HG02623 (cell line): ENCODE results near the gene IFNGR1.
"Not testable (repeated sequence)": the region's sequence is repeated elsewhere in the genome, so short reads cannot be mapped to it uniquely, and the experiment has no call there.

Experiments
- ATAC-seq: cut with Tn5 transposase; IDR thresholded peaks from one replicate; pipeline ENCODE4 v1.9.1; 2021; ENCODE audit warnings: moderate library complexity; ENCODE audit not compliant: unreplicated experiment

The IFNGR1 gene

DNA sequence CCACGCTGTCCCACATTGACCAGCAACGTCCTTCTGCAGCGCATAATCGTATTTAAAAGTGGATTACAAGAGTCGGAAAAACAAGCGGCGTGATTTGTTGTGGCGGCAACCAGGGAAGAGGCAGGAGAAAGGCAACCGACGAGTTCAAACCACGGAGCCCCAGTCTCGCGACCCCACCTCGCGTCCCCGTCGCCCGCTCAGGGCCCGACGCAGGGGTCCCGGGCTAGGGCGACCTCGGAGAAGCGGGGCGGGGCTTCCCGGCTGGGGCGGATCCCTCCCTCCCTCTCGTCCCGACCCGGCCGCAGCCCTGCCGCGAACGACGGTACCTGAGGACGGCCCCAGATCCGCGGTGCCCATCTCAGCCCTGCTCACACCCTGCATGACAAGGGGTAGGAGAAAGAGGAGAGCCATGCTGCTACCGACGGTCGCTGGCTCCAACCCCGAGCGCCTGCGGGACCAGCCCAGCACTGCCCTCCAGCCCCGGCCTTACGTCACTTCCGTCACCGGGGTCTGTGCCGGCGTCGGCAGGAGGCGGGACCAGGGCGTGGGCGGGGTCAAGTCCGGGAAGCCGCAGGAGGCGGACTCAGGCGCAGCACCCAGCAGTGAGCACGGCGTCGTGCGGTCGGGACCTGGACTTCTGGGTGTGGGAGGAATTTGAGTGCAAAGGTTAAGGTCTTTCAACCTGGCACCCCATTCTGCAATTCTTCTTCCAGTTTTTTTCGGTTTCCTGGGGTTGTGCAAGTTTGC lies at the start of gene IFNGR1:
TSS of gene IFNGR1 (minus strand) at position 469 of the 747 bp plus-strand sequence. CDS start at position 411, 58 bp downstream.
- peak; percentile 87 for ATAC-seq

DNA sequence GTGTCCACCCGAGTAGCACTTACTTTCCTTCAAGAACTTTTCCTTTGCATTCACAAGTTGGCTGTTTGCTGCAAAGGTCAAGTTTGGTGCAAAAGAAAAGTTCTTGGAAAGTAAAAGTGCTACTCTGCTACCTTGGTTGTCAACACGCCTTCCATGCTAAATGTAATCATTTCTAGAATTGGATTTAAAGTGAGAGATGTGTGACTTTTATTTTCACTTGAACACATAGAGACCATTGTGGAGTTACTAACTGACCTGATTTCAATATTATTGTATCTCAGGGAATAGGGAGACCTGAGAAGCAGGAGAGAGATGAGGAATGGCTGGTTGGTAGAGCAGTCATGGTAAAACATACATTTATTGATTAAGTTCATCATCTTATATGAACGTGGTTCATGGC lies 49.7 kb upstream of the IFNGR1 start:
- ATAC-seq: no peak

DNA sequence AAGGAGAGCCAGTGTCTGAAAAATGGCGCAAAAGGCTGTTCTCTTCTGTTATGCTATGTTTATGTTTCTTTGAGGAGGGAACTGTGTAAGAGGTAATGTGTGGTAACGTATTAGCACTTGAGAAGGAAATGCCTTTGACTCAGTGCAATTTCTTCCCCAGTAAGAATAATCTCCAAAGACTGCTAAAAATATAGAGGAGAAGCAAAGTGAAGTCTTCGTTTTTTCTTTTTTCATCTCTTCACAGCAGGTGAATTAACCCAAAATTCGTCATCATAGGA lies 47.1 kb upstream of the IFNGR1 start:
- ATAC-seq: no peak

DNA sequence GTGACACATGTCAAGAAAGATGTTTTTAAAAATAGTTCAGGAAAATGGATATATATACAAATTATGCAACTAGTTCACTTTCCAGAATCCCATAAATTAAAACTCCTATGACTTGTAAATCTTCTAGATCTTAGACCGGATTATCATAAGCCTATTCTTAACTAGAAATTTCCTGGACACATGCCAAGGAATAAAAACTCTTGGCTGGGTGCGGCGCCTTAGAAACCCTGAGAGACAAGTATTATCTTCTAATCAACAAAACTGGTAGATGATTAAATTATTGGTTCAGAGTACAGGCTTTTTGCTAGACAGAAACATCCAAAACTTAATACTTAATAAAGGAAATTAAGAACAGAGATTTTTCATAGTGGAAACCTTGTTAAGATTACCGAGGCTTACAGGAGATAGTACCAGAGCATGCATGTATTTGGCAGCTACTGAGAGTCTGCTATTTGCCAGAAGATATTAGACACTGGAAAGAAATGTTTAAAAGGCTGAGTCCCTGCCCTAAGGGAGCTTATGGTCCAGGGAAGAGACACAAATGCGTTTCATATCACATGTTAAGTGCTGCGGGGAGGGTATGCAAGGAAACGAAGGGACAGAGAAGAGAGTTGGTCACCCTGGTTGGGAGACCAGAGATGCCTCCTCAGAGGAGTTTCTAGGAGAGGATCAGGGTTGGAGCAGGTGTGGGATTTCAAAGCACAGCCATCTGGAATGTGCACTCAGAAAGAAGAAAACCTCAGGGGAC lies 46.5 kb upstream of the IFNGR1 start:
- ATAC-seq: no peak

DNA sequence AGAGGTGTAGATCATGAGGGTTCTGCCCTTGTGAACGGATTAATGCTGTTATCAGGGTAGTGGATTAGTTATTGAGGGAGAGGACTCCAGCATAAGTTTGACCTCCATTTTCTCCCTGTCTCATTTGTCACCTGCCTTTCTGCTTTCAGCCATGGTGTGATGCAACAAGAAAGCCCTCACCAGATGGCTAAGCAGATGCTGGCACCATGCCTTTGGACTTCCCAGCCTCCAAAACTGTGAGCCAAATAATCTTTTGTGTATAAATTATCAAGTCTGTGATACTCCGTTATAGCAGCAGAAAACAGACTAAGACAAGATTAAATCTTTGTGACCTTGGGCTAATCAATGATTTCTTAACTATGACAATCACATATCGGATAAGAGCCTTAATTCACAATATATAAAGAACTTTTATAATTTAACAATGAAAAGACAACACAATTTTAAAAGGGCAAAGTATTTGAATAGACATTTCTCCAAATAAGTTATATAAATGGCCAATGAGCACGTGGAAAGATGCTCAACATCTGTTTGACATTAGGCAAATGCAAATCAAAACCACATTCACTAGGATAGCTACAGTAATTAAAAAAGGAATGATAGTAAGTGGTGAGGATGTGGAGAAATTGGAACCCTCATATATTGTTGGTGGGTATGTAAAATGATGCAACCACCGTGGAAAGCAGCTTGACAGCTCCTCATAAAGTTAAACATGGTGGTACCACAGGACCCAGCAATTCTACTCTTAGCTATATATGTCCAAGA lies 45.3 kb upstream of the IFNGR1 start:
- no peak for ATAC-seq

DNA sequence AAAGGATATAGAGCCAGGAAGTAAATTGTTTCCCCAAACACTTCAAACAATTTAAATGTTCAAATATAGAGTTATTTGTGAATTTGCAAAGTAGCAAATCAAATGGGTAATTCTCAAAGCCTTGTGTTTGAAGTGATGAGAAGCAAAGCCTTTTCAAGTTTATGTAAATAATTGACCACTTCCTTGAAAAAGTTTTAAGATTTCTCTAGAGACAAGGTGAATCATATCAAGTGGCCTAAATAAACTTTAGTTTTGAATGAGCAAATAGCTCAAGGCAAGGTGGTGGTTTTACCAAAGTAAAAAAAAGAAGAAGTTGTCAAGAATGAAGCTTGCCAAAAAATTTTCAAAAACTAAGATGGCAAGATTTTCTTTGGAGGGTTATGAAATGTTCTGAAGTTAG lies 42.6 kb upstream of the IFNGR1 start:
- ATAC-seq: no peak

DNA sequence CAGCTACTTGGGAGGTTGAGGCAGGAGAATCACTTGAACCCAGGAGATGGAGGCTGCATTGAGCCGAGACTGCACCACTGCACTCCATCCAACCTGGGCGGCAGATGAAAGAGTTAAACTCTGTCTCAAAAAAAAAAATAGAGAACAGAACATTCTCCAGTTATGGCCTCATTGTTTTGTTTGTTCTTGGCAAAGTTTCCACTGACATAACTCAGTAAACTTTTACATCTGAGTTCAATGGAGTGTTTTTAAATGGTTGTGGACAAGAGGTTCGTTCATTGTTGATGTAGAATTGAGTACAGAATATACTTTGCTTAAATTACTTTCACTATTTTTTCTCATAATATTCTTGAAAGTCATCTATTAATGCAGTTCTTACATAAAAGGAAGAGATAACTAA lies 42.2 kb upstream of the IFNGR1 start:
- ATAC-seq: no peak

DNA sequence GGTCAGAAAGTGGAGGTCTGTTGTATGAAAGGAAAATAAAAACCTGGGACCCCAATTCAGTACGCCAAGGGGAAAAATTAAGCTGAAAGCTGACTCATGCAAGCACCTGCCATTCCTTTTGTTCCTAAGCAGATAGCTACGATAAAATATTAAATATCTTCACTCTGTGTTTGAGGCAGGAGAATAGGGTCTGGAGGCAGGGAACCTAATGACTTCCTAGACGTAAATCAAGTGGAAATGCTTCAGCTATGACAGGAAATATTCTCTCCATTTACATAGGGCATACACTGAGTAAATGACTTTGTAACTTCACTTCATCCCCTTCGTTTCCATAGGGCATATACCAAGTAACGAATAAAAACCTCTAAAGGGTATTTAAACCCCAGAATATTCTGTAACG lies 41.0 kb upstream of the IFNGR1 start:
- no peak for ATAC-seq

DNA sequence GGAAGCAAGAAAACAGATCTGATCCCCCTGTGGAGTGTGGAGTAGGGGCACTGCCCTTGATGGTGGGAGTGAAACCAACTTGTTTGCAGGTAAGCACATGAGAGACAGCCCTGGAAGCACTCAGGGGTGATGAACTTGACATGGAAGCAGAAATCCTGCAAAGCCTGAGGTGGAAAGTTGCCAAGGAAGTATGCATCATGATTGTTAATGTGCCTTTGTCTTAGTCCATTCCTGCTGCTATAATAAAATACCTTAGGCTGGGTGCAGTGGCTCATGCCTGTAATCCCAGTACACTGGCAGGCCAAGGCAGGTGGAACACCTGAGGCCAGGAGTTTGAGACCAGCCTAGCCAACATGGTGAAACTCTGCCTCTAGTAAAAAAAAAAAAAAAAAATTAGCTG lies 40.2 kb upstream of the IFNGR1 start:
- no peak for ATAC-seq

DNA sequence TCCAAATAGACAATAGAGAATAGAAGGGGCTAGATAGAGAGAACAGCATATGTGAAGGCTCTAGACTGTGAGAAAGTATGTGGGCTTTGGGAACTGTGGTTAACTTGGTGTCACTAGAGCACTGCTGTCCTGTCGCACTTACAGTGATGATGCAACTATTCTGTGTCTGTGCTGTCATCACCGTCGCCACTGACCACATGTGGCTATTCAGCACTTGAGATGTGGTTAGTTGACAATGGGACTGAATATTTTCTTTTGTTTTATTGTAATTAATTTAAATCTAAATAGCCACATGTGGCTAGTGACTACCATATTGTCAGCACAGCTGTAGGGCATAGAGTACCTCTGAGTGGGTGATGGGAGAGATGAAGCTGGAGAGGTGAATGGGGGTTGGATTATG lies 39.0 kb upstream of the IFNGR1 start:
- ATAC-seq: no peak

DNA sequence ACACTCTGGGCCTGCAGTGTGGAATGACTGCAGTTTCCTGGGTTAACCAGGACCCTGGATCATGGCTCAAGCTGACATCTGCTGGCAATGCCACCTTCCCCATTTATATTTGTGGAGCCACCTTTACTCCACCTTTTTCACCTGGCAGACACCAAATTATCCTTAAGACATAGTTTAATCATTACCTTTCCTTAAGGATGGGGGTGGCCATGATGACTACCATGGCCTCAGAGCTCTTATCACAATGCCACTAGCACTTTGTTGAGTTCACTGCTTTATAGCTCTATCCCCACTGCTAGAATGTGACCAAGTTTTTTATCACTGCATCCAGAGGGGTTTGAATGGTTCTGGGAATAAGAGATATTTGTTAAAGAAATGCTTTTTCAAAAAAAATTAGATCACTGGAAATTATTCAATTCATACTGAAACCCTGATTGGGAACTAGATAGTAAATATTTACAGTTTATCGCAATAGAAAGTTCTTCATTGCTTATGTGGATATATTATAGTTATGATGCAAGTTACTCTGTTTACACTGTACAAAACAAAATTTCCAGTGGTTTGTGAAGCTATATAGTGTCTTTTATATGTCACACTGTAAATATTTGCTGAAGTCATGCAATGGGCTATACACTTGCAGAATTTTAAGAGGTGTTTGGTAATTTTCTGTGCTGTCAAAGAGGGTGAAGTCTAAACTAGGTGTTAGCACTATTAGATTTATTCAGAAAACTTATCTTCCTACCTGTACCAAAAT lies 37.3 kb upstream of the IFNGR1 start:
- no peak for ATAC-seq

DNA sequence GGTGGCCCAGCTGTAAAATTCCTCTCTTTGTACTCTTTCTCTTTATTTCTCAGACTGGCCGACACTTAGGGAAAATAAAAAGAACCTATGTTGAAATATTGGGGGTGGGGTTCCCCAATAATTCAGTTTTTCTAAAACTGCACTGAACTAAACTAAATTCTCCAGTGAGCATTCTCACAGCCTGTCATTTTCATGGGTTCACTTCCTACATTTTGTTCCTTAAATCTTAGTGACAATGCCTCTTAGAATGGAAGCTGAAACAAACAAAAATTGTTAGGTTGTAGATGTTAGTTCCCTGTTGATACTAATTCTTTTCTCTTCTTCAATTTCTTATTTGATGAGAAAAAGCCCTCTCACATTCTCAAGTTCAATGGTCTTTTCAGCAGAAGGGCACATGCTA lies 35.8 kb upstream of the IFNGR1 start:
- ATAC-seq: no peak

DNA sequence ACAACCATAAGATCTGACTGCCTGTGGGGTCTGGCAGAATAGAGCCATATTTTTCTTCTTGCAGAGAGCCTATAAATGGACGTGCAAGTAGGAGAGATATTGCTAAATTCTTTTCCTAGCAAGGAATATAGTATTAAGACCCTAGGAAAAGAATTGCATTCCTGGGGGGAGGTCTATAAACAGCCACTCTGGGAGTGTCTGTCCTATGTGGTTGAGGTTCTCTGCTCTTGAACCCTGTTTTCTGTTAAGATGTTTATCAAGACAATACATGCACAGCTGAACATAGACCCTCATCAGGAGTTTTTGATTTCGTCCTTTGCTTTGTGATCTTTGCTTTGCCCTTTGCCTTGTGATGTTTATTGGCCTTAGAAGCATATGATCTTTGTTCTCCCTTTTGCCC lies 35.2 kb upstream of the IFNGR1 start:
- ATAC-seq: not testable (repeated sequence)

DNA sequence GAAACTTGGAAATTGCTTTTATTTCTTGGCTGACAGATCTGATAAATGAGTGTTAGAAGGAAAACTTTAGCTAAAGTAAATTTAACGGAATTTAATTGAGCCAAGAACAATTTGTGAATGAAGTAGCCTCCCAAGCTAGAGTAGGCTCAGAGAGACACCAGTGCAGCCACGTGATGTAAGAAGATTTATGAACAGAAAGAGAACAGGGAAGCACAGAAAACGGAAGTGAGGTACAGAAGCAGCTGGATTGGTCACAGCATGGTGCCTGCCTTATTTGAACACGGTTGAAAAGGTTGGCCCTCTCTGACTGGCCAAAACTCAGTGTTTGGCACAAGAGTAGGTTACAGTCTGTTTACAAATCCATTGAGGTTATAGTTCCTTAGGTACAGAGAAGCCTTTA lies 29.5 kb upstream of the IFNGR1 start:
- peak; percentile 57 for ATAC-seq

DNA sequence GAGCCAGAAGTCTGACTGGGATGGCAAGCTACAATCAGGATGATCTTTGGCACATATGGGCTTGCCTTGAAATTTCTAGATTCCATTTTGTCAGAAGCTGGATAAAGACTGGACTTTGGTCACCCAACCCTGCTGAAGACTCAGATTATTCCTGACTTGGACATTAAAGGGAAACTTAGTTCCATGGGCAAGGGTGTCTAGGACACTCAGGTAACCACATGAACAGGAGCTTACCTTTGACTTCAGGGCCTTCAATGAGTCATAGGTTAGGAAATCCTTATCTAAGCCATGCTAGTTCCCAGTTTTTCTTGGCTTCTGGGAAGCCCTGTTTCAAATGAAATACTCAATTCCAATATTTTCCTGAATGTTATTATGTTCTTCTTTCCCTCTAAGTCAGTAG lies 28.5 kb upstream of the IFNGR1 start:
- no peak for ATAC-seq

DNA sequence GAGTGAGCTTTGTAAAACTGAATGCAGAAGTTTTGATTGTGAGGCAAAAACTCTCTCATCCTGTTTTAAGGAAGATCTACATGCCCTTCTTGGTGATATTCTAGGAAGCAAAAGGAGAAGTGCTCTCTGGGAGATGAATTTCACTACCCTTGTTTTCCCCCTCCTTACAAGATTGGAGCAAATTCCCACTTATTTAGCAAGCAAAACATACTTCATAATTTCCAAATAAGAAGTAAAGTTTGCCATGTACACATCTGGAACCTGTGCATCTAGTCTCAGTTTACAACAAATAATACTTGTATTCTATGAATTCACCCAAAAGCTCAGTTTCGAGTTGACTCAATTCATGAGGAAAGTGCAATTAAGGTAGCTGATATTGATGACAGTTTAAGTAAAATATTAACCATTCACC lies 27.6 kb upstream of the IFNGR1 start:
- no peak for ATAC-seq

DNA sequence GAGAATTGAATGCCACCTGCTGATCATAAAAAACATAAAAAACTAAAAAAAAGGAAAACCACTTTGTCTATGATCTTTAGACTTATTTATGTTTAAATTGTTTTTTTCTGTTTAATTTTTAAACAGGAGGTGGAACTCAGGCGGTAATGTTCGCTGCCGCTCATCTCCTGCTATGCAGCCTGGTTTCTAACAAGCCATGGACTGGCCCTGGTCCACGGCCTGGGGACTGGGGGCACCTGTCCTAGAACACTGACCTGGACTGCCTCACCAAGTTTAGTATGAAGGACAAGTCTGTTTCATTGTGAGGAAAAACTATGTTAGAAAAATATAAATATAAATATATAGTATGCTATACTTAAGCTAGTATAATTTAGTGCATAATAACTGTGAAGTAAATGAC lies 27.0 kb upstream of the IFNGR1 start:
- ATAC-seq: no peak

DNA sequence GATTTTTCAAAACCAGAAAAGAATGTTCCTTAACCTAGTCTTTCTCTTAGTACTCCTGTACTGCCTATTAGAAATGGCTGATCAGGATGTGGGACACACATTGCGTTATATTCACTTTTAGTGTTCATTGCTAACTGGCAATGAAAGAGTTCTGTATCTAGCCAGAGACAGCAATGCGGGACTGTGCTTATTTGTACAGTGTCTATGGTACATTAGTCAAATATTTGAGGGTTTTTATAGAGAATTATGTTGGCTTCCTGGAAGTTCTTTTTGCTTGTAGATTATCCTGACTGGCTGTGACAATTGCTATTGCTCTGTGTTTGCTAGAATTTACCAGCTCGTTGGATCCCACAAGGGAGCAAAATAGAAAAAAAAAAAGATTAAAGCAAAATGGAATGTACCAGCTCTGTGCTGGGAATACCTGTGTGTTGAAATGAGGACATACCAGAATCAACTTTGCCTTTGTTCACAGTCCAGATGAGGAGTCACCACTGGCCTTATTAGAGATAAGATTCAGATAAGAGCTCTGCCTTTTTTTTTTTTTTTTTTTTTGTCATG lies 22.4 kb upstream of the IFNGR1 start:
- ATAC-seq: no peak

DNA sequence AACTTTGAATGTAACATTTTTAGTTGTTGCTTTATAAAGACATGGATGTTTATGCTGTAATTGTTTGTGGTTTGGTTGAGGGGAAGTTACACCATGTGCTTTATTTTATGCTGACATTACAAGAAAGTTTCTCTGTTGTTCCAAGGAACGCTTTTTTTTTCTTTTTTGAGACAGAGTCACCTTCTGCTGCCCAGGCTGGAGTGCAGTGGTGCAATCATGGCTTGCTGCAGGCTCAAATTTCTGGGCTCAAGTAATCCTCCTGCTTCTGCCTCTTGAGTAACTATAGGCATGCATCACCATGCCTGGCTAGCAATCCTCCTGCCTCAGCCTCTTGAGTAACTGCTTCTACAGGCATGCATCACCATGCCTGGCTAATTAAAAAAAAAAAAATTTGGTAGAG lies 21.0 kb upstream of the IFNGR1 start:
- no peak for ATAC-seq

DNA sequence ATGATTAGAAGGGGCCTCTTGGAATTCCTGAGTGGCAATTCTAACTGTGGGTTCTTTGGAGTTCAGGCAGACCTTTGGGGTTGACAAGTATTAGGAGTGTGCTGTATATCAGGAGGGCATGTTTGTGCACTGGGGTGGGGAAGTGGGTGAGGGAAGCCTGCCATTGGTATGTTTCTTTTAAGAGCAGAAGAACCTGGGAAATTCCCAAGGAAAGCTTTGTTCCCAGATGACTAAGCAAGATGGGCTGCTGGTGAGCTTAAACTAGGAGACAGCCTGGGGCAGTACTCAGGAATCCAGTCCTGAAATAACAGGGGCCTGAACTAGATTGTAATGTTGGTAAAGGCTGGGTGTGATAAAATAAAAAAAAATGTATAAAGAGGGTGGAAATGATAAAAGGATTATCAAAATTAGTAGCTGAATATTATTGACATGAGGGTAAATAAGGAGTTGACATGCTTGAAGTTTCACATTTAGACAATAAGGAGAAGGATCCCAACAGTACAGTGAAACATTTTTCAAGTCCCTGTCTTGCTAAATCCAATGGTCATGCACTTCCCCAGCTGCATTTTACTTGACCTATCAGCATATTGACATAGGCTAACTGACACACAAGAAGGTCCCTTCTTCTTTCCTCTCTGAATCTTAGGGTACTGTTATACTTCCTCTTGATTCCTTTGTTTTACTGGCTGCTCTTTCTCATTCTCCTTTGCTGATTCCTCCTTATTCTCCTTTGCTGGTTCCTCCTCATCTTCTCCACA lies 18.4 kb upstream of the IFNGR1 start:
- ATAC-seq: no peak
